Lower lobe of right lung (tissue), 2 donors: ENCODE results near the gene SNTG2. TPM values are rescaled to one million over a fixed set of nuclear protein-coding genes. Genes with fewer than 3 reads are reported as not detected.
A peak's percentile ranks its signal among the peaks of the same experiment; 100 is the strongest.

Source experiments
- ATAC-seq, 2 donors: fragments of 200-7000 bp; cut with Tn5 transposase; one replicate each; pipeline ENCODE4 v1.9.1; 2020 to 2022; ENCODE audit warnings: mild to moderate bottlenecking in 2 of 2, moderate library complexity in 2 of 2
- DNase-seq: peaks from one replicate; pipeline ENCODE4 v3.0.0-alpha.2; 2020
- H3K27ac ChIP-seq: fragments of 200-600 bp; one replicate; pipeline ENCODE4 v1.8.0; 2022
- H3K27me3 ChIP-seq: fragments of 200-600 bp; one replicate; pipeline ENCODE4 v1.8.0; 2022; ENCODE audit warnings: low read depth
- H3K36me3 ChIP-seq: fragments of 200-600 bp; one replicate; pipeline ENCODE4 v1.8.0; 2022; ENCODE audit warnings: mild to moderate bottlenecking
- H3K4me1 ChIP-seq: fragments of 200-600 bp; one replicate; pipeline ENCODE4 v1.8.0; 2022
- H3K4me3 ChIP-seq: fragments of 200-600 bp; one replicate; pipeline ENCODE4 v1.8.0; 2022; ENCODE audit warnings: mild to moderate bottlenecking
- H3K9me3 ChIP-seq: fragments of 200-600 bp; one replicate; pipeline ENCODE4 v1.8.0; 2022
- intact Hi-C: fragments of 100-400 bp; cut with DNase I; formaldehyde crosslinking; loops from one replicate; pipeline ENCODE4 v1.11.0; 2022
- total RNA-seq: library from RNA; stranded (reverse); fragmentation: NEBNext Ultra II Directional; extraction: Animal tissue kit (Norgen Biotek cat#: 25700); gene quantifications from one replicate; pipeline ENCODE4 v1.2.1, GENCODE V29; 2021
- TF ChIP-seq, protein P1 (sequence below): fragments of 200-600 bp; IDR thresholded peaks from one replicate; pipeline ENCODE4 v1.8.0; 2022; ENCODE audit warnings: antibody characterized with exemption, mild to moderate bottlenecking
- donor health status: DM: no; HTN: yes; CAD: no; lungs with severe emphysema.

SNTG2 gene
- total RNA-seq, 1 donor from 2014 or later, result 1.4 TPM

DNA sequence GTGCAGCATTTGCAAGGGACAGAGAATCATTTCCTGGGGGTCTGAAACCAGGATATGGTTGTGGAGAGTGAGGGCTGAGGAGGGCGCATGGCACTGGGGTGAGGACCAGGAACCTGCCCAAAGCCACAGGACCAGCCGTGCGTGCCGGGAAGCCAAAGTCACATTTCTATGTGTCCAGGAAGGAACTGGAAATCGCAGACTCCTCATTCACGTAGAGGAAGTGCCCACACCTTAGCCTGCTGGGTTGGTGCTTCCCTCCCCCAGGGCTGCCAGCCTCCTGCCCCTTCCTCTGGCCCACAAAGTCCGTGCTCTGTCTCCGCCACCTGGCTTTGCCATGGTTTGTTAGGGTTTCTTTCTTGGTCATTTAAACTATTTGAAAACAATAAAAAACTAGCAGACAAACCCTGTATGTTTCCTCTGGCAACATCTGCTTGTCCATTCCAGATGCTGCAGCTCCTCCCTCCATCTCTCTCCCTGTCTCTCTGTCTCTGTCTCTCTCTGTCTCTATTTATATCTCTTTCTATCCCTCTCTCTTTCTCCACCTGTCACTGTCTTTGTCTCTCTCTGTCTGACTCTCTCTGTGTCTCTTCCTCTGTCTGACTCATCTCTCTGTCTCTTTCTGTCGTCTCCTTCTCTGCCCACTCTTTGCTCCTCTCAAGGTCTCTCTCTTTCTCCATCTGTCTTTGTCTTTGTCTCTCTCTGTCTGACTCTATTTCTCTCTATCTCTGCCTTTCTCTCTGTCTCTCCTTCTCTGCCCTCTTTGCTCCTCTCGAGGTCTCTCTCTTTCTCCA, 299.4 kb downstream of the SNTG2 start:
- intact Hi-C loops, result no loop called here
- no peak for DNase-seq
- no peaks in the 10 kb centered on the region for H3K27me3 ChIP-seq
- no peaks in the 10 kb centered on the region for H3K9me3 ChIP-seq
- H3K27ac ChIP-seq, result no peak overlapping the region
- H3K4me1 ChIP-seq, result no peaks in the 10 kb centered on the region
- TF ChIP-seq, protein P1, sequence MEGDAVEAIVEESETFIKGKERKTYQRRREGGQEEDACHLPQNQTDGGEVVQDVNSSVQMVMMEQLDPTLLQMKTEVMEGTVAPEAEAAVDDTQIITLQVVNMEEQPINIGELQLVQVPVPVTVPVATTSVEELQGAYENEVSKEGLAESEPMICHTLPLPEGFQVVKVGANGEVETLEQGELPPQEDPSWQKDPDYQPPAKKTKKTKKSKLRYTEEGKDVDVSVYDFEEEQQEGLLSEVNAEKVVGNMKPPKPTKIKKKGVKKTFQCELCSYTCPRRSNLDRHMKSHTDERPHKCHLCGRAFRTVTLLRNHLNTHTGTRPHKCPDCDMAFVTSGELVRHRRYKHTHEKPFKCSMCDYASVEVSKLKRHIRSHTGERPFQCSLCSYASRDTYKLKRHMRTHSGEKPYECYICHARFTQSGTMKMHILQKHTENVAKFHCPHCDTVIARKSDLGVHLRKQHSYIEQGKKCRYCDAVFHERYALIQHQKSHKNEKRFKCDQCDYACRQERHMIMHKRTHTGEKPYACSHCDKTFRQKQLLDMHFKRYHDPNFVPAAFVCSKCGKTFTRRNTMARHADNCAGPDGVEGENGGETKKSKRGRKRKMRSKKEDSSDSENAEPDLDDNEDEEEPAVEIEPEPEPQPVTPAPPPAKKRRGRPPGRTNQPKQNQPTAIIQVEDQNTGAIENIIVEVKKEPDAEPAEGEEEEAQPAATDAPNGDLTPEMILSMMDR, result no peak
- no peak for ATAC-seq
- no peak overlapping the region for H3K4me3 ChIP-seq
- H3K36me3 ChIP-seq, result no peaks in the 10 kb centered on the region

DNA sequence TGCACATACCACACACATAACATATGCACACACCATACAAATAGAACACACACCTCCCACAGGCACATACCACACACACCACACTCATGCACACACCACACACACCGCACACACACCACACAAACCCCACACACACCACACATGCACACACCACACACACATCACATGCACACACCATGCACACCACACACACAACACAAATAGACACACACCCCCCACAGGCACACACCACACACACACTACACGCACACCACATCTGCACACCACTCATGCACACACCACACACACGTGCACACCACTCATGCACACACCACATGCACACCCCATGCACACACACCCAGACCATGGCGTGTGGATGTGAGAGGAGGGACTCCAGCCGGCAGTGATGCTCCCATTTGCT, 300.9 kb downstream of the SNTG2 start:
- Histone ChIP-seq H3K4me3 (no peak overlapping the region), H3K36me3 (no peaks in the 10 kb centered on the region), H3K27ac (no peak overlapping the region), H3K4me1 (no peaks in the 10 kb centered on the region), H3K27me3 (no peaks in the 10 kb centered on the region), H3K9me3 (no peaks in the 10 kb centered on the region)
- ATAC-seq (peak in 1 of 2 donors; percentile 44), DNase-seq (no peak)
- TF ChIP-seq, protein P1, result no peak
- intact Hi-C loops, result no loop called here

DNA sequence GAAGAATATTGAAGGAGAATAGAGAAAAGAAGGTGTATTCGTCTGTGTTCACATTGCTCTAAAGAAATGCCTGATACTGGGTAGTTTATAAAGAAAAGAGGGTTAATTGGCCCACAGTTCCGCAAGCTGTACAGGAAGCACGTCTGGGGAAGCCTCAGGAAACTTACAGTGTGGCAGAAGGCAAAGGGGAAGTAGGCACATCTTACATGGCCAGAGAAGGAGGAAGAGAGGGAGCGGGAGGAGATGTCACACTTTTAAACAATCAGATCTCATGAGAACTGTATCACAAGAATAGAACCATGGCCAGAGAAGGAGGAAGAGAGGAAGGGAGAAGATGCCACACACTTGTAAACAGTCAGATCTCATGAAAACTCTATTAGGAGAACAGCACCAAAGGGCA, 303.0 kb downstream of the SNTG2 start:
- H3K9me3 ChIP-seq, result no peaks in the 10 kb centered on the region
- TF ChIP-seq, protein P1, result no peak
- ATAC-seq (no peak), DNase-seq (no peak)
- no peaks in the 10 kb centered on the region for H3K4me1 ChIP-seq
- intact Hi-C loops, result no loop called here
- H3K27ac ChIP-seq, result no peak overlapping the region
- H3K4me3 ChIP-seq, result no peak overlapping the region
- no peaks in the 10 kb centered on the region for H3K27me3 ChIP-seq
- H3K36me3 ChIP-seq, result no peaks in the 10 kb centered on the region

DNA sequence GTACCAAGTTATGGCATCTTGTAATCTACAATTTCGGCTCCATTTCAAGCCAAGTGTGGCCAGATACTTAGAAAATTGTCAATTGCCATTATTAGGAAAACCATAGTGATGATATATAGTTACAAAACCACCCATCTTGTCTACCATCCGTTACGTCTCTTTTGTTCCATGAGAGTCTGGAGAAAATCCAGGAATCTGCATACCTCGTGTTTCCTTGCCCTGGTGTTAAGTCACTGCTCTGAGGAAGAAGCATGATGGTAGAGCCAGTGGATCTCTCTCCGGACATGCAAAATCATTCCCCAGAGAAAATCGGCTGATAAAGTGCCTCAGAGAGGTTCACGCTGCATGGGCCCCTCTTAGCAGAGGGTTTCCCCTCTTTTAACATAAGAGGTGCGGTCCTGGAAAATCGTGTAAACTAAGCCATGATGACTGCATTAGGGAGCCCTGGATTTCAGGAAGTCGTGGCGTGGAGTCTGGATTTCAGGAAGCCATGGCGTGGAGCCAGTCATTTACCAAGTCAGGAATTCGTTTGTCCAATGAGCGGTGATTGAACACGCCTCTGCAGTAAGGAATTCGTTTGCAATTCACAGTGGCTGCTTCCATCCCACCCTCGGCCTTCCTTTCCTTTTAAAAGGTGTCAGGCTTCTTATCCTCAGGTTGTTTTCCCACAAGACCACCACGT, 304.2 kb downstream of the SNTG2 start:
- no peaks in the 10 kb centered on the region for H3K9me3 ChIP-seq
- no peaks in the 10 kb centered on the region for H3K27me3 ChIP-seq
- ATAC-seq, result no peak
- TF ChIP-seq, protein P1, result no peak
- no peak overlapping the region for H3K27ac ChIP-seq
- no peak overlapping the region for H3K4me3 ChIP-seq
- no peaks in the 10 kb centered on the region for H3K4me1 ChIP-seq
- H3K36me3 ChIP-seq, result no peaks in the 10 kb centered on the region
- intact Hi-C loops, result no loop called here
- no peak for DNase-seq

DNA sequence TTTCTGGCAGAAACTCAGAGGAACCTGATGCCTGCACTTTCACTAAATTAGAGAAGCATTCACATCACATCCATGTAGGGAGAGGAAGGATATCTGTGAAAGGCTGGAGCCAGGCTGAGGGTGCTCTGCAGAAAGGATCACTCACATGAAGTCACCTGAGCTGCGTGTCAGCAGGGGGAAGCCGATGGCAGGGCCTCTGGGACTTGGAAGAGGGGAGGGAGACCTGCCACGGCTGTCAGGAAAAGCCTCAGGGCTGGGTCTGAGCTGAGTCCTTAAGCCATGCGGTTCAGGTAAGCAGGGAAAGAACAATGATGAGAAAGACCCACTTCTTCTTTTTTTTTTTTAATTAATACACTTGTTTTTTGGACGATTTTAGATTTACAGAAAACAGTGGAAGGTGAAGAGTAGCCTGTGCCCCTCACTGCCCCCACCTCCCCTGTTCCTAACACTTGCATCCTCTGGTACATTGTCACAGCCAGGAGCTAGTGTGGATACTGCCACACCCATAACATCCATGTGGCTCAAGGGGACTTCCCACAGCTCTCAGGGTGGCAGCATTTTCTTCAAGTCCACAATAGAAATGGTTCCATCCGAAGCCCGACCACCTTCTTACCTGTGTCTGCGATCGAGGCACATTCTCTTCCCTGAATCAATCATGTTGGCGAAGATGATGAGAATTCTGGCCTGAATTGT, 306.1 kb downstream of the SNTG2 start:
- no peaks in the 10 kb centered on the region for H3K36me3 ChIP-seq
- intact Hi-C loops, result no loop called here
- no peaks in the 10 kb centered on the region for H3K4me1 ChIP-seq
- no peak overlapping the region for H3K27ac ChIP-seq
- TF ChIP-seq, protein P1, result no peak
- H3K9me3 ChIP-seq, result no peaks in the 10 kb centered on the region
- no peak for DNase-seq
- no peaks in the 10 kb centered on the region for H3K27me3 ChIP-seq
- no peak for ATAC-seq
- no peak overlapping the region for H3K4me3 ChIP-seq
